Stimulated activated CD8-positive, alpha-beta memory T cell treated with anti-CD3 and anti-CD28 coated beads, Interleukin-4, amount 100 ng/mL, for 48 hours (primary cell): ENCODE data around the gene SUSD2.
"Not testable (repeated sequence)": the region's sequence is repeated elsewhere in the genome, so short reads cannot be mapped to it uniquely, and the experiment has no call there.

Experiments used
- DNase-seq: peaks from one replicate; pipeline ENCODE4 v3.0.0-alpha.2; 2020

The SUSD2 gene, protein sequence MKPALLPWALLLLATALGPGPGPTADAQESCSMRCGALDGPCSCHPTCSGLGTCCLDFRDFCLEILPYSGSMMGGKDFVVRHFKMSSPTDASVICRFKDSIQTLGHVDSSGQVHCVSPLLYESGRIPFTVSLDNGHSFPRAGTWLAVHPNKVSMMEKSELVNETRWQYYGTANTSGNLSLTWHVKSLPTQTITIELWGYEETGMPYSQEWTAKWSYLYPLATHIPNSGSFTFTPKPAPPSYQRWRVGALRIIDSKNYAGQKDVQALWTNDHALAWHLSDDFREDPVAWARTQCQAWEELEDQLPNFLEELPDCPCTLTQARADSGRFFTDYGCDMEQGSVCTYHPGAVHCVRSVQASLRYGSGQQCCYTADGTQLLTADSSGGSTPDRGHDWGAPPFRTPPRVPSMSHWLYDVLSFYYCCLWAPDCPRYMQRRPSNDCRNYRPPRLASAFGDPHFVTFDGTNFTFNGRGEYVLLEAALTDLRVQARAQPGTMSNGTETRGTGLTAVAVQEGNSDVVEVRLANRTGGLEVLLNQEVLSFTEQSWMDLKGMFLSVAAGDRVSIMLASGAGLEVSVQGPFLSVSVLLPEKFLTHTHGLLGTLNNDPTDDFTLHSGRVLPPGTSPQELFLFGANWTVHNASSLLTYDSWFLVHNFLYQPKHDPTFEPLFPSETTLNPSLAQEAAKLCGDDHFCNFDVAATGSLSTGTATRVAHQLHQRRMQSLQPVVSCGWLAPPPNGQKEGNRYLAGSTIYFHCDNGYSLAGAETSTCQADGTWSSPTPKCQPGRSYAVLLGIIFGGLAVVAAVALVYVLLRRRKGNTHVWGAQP

DNA sequence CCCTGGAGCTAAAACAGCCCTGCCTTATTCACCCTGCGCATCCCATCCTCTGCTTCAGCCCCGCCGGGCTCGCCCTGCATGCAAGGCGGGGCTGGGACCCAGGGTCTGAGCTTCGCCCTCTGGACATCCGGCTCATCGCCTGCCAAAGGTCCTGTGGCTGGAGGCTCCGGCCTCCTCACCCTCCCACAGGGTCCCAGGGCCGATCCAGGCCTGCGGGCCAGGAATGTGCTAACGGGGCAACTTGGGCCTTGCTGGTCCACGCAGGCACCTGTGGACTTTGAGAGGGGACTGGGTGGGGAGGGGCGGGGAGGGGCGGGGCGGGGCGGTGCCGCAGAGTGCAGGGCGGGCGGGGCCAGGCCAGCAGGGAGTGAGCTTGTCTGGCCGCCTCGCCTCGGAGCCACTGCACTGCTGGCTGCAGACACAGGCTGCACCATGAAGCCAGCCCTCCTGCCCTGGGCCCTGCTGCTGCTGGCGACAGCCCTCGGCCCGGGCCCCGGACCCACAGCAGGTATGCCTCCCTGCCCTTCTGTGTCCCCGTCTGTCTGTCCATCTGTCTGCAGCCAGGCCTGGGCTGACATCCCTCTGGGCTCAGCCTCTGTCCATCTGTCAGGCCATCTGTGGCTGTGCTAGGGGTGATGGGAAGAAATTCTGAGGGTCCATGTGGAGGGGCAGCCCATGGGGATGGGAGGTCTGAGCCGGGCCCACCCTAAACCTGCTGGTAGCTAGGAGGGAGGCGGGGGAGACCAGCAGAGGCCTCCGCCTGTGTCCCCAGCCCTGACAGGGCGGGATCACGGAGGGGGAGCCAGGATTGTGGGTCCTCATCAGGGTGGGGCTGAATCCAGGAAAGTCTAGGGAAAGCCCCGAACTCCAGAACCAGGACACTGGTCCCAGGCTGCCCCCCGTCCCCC is at the start of gene SUSD2:
Gene SUSD2, plus strand, starts transcription at position 400 of the 908 bp plus-strand sequence. Its CDS starts 33 bp downstream, at position 433.
- no peak for DNase-seq

DNA sequence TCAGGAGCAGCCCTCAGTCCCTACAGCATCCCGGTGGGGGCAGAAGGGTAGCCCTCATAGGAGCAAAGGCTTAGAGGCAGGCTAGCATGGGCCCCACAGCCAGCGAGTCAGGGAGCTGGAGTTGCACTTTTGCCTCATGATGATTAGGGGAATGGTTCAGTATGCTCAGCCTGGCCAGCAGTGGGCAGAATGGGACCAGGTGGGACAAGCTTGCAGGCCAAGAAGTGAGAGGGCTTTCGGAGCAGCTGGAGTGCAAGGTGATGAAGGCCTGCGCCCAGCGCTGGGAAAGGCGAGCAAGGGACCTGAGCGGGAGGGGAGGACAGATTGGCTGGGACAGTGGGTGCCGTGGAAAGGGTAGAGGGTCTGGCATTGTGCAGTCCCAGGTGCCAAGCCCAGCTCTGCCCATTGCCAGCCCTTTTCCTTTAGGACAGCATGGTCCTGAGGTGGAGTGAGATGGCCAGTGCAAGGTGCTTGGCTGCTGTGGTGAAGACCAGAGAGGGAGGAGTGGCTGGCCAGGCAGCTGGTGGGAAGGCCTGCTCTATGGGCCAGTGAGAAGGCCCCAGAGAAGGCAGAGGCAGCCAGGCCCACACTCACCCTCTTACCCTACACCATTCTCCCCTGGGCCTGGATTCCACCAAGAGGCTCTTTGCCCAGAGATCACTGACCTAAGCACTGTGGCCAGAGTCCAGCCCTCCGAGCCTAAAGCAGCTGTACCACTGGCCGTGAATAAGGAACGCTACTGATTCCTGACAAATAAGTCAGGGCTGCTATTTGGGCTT is 47.9 kb upstream of the SUSD2 start:
- DNase-seq, result no peak

DNA sequence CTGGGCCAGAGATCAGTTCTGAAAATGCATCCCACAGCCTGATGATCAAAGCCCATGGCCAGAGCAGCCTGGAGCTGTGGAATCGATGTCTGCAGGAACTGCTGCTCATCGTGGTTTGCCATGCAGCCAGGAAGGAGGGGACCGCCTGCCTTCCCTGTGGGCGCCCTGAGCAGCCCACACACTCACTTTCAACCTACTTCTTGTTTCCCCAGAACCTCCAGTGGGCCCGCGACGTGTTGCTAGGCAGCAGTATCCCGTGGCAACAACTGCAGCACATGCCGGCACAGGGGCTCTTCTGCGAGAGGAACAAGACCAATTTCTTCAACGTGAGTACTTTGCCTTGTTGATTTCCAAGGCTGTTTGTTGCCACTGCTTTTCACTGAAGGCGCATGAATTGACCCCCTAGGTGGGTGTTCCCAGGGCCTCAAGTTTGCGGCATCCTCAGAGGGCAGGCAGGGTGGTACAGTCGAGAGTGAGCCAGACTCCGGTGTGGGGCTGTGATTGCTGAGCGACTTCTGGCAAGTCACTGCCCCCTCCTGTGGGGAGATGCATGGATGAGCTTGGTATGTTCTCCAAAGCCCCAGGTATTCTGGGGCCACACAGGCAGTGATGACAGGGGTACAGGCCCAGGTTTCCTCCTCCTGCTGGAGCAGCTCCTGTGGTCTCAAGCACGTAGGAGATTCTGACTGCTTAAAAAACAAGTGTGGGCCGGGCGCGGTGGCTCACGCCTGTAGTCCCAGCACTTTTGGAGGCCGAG is 47.0 kb upstream of the SUSD2 start:
- DNase-seq, result peak; percentile 79

DNA sequence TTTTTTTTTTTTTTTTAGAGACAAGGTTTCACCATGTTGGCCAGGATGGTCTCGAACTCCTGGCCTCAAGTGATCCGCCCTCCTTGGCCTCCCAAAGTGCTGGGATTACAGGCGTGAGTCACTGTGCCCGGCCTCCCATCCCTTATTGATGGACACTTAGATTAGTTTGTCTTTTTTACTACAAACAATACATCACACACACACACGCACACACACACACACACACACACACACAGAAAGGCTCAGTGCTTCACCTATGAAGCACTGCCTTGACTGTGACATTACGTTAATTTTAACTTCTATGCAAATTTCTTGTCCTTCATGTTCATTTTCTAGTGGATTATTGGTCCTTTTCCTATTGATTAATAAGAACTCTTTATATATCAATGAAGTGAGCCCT is 44.8 kb upstream of the SUSD2 start:
- DNase-seq, result not testable (repeated sequence)

DNA sequence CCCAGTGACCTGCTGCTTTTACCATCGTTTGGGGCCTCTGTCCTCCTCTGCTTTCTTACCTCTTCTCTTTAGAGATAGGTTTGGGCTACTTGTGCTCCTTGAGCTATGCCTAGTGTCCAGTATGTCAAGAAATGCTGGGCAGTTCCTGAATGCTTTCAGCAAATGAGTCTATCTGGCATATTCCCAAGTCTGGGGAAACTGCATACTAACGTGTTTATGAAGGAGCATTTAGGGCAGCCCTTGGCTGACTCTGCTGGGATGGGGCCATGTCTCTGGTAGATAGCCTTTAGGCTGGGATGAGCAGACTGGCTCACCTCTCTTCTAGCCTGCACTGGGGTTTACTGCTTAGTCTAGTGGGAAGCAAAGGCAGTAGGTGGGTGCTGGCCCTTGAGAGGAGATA is 43.7 kb upstream of the SUSD2 start:
- no peak for DNase-seq

DNA sequence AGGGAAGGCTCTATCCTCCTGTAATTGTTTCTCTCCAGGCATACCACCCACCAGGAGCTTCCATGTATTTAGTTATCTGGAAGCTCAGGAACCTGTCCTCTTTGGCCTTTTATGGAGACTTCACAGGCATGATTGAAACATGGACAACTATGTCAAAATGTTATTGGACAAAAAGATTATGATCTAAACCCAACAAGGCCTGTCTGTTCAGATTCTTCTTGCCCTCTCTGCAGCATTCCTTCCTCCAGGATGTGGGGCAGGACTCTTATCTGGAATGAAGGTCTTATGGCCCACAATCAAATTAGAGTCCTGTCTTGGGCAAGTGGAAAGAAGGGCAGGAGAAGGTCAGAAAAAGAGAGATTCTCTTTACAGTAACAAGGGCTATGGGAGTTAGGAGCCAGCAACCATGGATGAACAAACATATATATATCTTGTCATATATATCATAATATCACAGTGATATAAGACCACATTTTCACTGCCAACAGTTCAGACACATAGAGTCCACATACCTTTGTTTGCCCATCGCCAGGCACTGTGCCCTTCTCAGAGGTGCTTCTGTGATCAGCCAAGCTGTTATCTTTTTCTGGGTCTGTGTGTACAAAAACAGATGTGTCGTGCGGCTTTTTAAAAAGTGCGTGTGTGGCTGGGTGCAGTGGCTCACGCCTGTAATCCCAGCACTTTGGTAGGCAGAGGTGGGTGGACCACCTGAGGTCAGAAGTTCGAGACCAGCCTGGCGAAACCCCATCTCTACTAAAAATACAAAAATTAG is 42.5 kb upstream of the SUSD2 start:
- no peak for DNase-seq

DNA sequence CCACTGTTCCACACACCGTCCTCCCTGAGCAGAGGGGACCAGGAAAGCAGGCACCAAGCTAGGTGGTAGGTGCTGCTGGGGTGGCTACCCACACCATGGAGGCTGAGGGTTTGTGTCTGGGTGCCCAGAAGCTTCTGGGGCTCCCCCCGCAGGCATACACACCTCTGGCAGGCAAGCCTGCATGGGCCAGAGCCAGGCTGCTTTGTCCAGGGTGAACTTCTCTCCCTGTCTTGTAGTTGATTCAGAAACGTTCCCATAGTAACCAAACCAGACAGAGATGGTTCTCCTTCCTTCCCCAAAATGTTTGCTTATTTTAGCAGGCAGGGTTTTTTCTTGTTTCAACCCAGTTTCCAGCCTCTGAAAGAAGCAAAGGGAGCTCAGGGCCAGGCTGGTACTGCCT is 40.9 kb upstream of the SUSD2 start:
- DNase-seq, result no peak

DNA sequence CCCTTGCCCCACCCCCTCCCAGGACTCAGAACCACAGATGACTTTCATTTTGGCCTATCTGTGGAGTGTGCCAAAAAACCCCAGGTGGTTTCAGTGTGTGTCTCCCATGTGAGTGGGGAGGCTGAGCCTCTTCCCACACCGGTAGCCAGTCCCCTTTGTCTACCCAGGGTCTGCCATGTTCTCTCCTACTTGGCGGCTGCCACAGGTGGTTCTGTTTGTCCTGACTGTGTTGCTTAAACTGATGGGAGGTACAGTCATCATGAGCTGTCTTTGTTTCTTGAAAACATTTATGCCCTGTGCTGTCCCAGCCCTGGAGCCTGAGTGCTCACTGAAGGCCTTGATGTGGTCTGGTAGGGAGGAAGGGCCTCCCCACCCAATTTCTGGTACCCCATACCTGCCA is 39.7 kb upstream of the SUSD2 start:
- DNase-seq, result peak; percentile 41

DNA sequence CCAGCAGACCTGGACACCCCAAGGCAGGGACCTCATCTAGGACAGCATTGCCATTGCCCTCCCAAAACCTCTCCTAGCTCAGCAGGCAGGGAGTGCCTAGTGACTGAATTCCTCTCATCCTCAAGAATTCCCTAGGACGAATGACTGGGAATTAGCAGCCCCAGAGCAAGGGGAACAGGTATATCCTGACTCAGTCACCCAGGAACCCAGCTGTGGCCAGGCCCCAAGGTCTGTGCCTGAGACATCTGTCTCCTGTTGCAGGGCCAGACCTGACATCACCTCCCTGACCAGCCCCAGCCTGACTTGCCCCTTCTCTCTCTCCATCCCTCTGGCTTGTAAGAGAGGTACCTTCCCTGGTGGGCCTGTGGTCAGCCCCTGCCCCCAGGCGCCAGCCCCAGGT is 39.0 kb upstream of the SUSD2 start:
- DNase-seq, result no peak

DNA sequence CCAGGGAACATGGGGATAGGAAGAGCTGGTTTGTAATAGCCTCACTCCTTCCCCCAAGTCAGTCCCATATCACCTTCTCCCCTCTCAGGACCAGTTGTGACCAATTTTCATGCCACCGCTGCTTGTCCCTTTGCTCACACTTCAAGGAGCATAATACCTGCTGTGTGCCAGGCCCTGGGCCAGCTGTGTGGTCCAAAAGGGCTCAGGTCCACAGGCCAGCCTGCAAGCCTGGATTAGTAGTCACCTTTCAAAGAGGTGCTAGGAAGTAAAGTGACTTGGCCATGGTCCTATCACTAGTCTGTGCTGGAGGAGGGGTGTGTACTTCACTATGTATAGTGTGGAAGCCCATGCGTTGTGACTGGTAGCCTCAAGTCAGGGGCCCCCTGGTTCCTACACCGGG is 38.5 kb upstream of the SUSD2 start:
- no peak for DNase-seq

DNA sequence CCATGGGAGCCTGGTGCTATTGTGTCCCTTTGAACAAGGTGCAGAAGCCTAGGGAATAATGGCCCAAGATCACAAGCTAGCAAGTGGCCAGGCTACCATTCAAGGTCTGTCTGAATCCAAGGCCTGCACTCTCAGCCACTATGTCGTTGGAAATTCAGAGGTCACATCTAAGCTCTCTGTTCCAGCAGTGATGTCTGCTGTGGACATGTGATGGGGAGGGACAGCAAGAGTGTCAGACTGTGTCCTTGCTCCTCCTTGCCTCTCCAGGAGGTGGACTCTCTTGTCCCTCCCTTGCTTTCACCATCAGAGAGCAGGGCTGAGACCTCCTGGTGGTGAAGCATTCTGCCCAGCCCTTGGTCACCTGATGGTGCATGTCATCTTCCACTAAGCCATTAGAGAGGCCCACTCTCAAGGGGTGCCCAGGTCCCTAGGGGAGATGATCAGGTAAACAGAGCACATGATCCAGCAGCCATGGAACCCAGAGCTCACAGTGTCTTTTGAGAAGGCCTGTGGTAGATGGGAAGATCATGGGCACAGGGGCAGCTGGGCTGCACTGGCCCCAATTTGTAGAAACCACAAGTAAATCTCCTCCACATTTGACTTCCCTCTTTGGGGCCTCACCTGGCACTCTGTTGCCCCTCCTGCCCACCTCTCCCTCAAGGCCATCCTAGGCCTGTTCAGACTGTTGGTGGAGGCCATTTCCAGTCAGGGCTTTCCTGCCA is 37.1 kb upstream of the SUSD2 start:
- no peak for DNase-seq

DNA sequence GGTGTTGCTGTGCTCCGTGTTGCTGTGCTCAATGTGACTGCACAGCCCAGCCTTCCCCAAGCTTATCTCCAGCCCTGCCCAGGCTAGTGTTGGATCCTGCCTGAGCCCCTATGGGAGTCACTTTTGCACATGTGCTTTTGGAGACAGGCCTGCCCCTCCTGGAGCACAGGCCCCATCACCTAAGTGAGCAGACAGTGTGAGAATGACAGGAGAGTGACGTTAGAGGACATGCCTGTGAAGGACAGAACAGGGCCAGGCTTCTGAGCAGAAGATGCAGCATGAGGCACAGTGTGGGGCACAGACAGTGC is 36.6 kb upstream of the SUSD2 start:
- no peak for DNase-seq

DNA sequence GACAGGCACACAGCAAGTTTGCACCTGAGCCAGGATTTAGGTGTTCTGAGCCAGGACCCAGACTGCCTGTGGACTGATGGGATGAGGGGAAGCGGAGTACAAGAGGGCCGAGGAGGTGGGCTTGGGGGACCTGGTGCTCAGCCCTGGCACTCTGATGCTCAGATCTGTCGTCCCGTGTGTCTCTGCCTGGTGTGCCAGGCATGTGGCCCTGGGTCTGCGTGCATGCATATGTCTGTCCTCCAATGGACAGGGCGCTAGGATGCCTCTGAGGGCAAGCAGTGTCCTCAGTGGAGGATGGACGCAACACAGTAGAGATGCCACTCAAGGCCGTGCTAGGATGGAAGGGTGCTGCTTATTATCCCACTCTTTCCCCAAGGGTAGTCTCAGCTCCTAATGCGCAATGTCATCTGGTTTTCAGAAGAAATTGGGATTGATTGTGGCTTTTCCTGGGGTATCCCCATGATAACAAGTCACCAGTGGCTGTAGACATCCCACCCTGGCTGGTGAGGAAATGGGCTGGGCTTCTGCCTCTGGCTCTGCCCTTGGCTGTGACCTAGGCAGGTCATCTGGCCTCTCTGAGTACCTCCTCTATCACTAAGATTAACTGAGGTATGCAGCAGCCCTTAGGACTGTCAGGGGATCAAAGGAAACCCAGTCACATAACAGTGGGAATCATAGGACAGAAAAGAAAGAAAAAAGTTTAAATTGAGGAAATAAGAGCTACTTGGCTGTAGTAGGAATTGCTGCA is 35.7 kb upstream of the SUSD2 start:
- no peak for DNase-seq

DNA sequence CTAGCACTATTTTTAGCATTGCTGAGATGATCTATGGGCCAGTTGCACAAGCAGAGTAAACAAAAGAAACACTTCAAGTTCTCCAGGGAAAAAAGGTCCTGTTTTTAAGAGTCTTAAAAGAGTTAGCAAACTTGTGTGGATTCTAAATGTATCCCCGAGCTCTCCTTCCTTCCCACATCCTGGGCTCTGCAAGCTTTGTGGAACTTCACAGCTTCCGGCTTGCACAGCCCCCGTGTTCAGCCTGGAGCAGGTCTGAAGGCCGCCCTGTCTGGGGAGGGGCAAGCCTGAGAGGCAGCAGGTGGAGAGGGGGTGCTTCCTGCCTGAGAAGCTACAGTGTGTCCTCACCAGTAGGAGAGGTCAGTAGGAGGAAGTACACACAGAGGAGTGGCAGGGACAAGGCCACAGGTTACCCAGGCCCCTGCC is 35.1 kb upstream of the SUSD2 start:
- no peak for DNase-seq

DNA sequence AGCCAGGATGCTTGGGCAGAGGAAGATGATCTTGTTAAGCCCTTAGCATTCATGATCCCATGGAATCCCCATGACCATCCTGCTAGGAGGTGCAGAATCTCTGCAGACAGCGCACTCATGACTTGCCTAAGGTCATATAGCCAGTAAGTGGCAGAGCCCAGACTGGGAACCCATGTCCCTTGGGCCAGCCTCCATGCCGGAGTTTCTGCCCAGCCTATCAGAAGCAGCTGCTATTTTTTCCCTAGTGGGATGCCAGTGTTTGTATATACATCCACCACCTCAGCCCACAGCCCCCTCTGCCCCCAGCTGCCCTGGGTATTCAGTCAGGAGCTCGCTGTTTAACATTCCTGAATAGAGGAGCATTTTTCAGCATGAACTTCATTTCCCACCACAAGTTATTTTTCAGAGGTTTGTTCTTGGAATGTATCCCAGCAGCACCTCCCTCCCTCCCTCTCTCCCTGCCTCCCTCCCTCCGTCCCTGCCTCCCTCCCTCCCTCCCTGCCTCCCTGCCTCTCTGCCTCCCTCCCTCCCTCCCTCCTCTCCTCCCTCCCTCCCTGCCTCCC is 34.4 kb upstream of the SUSD2 start:
- DNase-seq, result no peak

DNA sequence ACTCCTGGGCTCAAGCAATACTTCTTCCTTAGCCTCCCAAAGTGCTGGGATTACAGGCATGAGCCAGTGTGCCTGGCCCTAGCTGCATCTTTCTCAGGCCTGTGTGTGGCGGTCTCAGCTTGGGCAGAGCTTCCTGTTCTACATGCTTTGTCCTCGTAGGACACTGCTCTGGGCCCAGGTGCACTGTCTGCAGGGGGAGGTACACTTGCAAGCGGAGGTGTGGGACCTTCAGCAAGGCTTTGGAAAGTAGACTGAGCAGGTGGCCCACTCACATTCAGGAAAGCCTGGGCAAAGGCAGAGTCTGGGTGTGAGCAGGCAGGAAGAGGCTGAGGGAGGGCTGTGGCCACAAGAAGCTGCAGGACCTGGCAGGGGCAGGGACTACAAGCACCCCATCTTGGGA is 33.6 kb upstream of the SUSD2 start:
- DNase-seq, result no peak

DNA sequence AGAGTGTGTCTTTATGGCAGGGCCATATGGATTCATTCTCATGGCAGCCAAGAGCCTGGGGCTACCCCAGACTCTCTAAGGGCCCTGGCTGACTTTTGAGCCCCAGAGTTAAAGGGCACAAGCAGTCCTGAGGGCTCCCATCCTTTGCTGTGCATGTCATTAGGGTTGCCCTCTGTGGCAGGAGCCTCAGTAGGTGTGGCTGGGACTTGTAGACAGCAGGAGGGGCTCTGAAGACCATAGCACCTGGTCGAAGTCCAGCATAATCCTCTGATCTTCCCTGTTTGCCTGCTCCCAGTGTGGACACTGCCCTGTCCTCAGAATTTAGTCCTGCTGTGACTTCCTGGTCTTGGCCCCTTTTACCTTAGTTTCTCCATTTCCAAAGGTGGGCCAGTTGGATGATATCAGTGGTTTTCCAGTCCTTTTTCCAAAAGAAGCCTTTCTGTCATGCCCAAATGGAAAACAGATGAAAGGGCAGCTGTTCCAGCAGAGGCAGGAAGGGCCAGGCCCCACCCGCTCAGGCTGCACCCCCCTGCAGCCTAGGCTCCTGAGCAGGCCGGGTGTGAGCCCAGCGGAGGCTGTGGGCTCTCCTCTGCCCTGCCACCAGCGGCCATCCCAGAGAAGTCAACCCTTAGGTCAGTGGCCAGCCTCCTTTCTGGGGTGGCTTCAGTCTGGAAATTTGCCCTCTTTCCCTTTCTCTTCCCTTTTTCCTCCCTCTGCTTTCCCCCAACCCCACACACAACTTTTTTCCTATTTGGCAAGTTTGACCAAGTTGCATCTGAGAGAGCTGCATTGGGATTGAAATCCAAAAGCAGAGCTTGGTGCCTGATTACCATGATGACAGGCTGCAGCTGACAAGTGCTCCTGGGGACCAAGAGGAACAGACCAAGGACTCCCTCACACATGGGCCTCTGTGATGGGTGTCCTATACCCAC is 32.8 kb upstream of the SUSD2 start:
- DNase-seq, result no peak

DNA sequence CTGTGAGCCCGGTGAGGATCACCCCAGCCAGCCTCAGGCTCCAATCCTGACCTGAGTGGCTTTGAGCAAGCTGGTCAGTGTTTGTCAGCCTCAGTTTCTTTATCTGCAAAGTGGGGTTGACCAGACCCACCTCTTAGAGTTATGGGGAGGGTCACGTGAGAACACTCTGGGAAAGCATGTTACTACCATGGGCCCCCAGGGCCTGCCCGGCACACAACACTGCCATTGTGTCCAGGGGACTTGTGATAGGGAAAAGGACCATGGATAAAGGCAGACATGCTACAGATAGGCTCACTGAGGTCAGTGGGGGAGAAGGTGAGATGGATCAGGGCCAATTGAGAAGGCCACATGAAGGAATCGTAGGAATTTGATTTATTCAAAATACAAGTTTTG is 32.1 kb upstream of the SUSD2 start:
- DNase-seq, result no peak
